Esophagus muscularis mucosa (tissue), 4 donors: ENCODE data around the gene CACNA1G. TPM values are rescaled to one million over a fixed set of nuclear protein-coding genes. Genes with fewer than 3 reads are reported as not detected.

Experiments
- DNase-seq: peaks from one replicate; pipeline ENCODE4 v3.0.0-alpha.2; 2017; ENCODE audit errors: extremely low spot score
- H3K27ac ChIP-seq, 4 donors: fragments of 200-600 bp; sonication (generic); replicated peaks in 1 of 4; 1 replicate in 3 of 4; 2 replicates in 1 of 4; pipeline ENCODE4 v1.5.1; 2016 to 2019; ENCODE audit warnings: mild to moderate bottlenecking in 1 of 4
- H3K27me3 ChIP-seq, 4 donors: fragments of 200-600 bp; sonication (generic); one replicate each; pipeline versions ENCODE4 v1.5.1 to v1.6.0; 2016 to 2019
- H3K36me3 ChIP-seq, 4 donors: fragments of 200-600 bp; sonication (generic); one replicate each; pipeline ENCODE4 v1.5.1; 2016 to 2019
- H3K4me1 ChIP-seq, 4 donors: fragments of 200-600 bp; sonication (generic); one replicate each; pipeline ENCODE4 v1.5.1; 2016 to 2019
- H3K4me3 ChIP-seq, 4 donors: fragments of 200-600 bp; sonication (generic); 1 replicate in 2 of 4; 2 replicates in 2 of 4; pipeline ENCODE4 v1.5.1; 2016 to 2019; ENCODE audit warnings: mild to moderate bottlenecking in 4 of 4, moderate library complexity in 1 of 4
- H3K9me3 ChIP-seq, 4 donors: fragments of 200-600 bp; sonication (generic); 1 replicate in 3 of 4; 2 replicates in 1 of 4; pipeline ENCODE4 v1.5.1; 2016 to 2019
- EP300 ChIP-seq: sonication (generic); formaldehyde crosslinking; IDR thresholded peaks from one replicate; pipeline ENCODE4 v1.6.1; 2017; ENCODE audit warnings: antibody characterized with exemption
- POLR2A ChIP-seq: fragments of 450-650 bp; IDR thresholded peaks from one replicate; pipeline ENCODE4 v1.6.1; 2017; ENCODE audit warnings: antibody characterized with exemption, moderate library complexity, mild to moderate bottlenecking, low read depth
- POLR2AphosphoS5 ChIP-seq, 2 donors: sonication (generic); formaldehyde crosslinking; IDR thresholded peaks; one replicate each; pipeline ENCODE4 v1.6.1; 2017; ENCODE audit warnings: antibody characterized with exemption in 2 of 2
- WGBS: methylation state at CpG from one replicate; pipeline ENCODE4 v1.1.5; 2018; 5-methylcytosine and 5-hydroxymethylcytosine counted together
- intact Hi-C: fragments of 100-400 bp; cut with DNase I; formaldehyde crosslinking; loops from one replicate; pipeline ENCODE4 v1.15.1; 2023
- total RNA-seq, 4 donors: library from RNA; depleted of rRNA; stranded (reverse); fragments of >200 nt; gene quantifications; one replicate each; pipeline versions ENCODE4 v1.1.0 to v1.2.1, GENCODE V29; 2016
- TF ChIP-seq, protein P1 (sequence below), 3 experiments: fragments of 200-600 bp in 2 of 3; fragments of 450-650 bp in 1 of 3; sonication (generic) in 2 of 3; IDR thresholded peaks; one replicate each; pipeline ENCODE4 v1.5.1; 2017 to 2019; ENCODE audit warnings: antibody characterized with exemption in 3 of 3, mild to moderate bottlenecking in 2 of 3, moderate library complexity in 1 of 3

The CACNA1G gene
- total RNA-seq, 4 donors from 2014 or later, result 0.39 to 0.63 (median 0.50) TPM; not detected in 1

DNA sequence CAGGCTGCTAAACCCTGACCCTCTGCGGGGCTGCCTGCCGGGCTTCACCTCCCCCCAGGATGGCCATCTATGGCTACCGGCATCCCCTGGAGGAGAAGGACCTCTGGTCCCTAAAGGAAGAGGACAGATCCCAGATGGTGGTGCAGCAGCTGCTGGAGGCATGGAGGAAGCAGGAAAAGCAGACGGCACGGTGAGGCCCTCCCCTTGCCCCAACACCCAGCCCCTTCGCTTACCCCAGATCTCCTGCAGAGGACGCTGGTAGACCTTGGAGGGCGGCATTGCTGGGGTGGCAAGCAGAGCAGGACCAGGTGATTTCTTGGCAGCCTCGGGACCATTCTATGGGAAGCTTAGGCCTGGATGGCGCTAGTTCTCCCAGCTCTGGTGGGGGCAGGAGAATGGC lies 98.7 kb downstream of the CACNA1G start:
- TF ChIP-seq EP300 (no peak), POLR2A (no peak), POLR2AphosphoS5 (IDR thresholded peaks at IDR 0.05) (no peak)
- TF ChIP-seq, protein P1, sequence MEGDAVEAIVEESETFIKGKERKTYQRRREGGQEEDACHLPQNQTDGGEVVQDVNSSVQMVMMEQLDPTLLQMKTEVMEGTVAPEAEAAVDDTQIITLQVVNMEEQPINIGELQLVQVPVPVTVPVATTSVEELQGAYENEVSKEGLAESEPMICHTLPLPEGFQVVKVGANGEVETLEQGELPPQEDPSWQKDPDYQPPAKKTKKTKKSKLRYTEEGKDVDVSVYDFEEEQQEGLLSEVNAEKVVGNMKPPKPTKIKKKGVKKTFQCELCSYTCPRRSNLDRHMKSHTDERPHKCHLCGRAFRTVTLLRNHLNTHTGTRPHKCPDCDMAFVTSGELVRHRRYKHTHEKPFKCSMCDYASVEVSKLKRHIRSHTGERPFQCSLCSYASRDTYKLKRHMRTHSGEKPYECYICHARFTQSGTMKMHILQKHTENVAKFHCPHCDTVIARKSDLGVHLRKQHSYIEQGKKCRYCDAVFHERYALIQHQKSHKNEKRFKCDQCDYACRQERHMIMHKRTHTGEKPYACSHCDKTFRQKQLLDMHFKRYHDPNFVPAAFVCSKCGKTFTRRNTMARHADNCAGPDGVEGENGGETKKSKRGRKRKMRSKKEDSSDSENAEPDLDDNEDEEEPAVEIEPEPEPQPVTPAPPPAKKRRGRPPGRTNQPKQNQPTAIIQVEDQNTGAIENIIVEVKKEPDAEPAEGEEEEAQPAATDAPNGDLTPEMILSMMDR (IDR thresholded peaks at IDR 0.05), result no peak
- DNase-seq, result no peak
- intact Hi-C loops, result no loop called here
- Histone ChIP-seq H3K4me1 (peaks cover 35 to 44% (median 40%) of the 10 kb centered on the region in 4 donors), H3K27me3 (no peaks in the 10 kb centered on the region), H3K36me3 (no peaks in the 10 kb centered on the region), H3K4me3 (no peak overlapping the region), H3K9me3 (no peaks in the 10 kb centered on the region), H3K27ac (no peak overlapping the region)
- 79% methylated on average over 9 of the region's 10 CpGs for WGBS

DNA sequence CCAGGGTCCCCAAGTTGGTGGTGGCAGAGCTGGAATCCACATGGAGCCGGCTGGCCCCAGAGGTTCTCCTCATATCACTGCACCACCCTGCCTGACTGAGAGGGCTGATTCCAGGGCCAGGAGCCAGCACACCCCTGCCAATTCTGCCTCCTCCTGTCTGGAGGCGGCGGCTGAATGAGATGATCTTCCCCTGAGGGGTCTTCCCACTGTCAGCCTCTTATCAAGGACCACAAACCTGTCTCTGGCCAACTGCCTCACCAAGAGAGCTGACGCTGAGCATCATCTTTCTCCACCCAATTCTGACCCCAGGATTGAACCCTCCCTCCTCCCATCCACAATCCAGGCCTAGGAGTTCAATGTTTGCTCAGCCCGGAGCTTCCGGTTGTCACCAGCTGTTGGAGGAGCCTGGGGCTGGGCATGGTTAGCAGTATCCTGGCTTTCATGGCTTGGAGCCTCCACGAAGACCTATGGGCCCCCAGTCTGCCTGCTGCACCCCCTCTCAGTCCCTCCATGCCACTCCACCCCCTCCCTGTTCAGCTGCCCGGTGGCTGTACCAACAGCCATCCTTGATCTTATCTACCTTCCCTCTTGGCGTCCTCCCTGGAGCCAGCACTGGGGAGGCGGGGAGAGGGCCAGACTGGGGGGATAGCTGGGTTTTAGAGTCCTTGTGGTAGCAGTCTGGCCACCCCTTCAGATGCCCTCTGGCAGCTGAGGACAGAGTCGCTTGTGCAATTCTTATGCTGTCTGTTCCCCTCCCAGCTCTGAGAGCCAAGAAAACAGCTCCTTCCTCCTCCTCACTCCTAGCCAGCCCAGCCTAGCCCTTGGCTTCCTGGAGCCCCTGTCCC lies 99.7 kb downstream of the CACNA1G start:
- Histone ChIP-seq H3K4me1 (peaks cover 35 to 44% (median 40%) of the 10 kb centered on the region in 4 donors), H3K27me3 (no peaks in the 10 kb centered on the region), H3K36me3 (no peaks in the 10 kb centered on the region), H3K27ac (peak overlapping the region; percentile 36 to 51 (median 42)), H3K4me3 (no peak overlapping the region), H3K9me3 (no peaks in the 10 kb centered on the region)
- intact Hi-C loops, result no loop called here
- DNase-seq, result no peak
- TF ChIP-seq, protein P1 (IDR thresholded peaks at IDR 0.05), result no peak
- no peak for TF ChIP-seq EP300
- TF ChIP-seq POLR2AphosphoS5 (IDR thresholded peaks at IDR 0.05), result no peak
- TF ChIP-seq POLR2A, result no peak
- 53% methylated on average over 10 of the region's 11 CpGs for WGBS

DNA sequence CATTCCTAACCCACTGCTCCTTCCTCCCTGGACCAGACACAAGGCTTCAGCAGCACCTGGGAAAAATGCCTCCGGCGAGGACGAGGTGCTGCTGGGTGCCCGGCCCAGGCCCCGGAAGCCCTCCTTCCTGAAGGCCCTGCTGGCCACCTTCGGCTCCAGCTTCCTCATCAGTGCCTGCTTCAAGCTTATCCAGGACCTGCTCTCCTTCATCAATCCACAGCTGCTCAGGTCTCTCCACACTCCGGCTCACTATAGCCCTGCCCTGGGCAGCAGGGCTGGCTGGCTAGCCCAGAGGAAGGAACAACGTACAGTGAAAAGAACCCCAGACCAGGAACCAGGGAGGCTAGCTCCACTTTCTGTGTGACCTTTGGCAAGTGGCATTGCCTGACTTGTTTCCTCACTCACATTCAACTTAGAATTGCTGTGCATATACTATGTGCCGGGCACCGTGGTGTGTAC lies 100.4 kb downstream of the CACNA1G start:
- Histone ChIP-seq H3K4me1 (peaks cover 35 to 44% (median 40%) of the 10 kb centered on the region in 4 donors), H3K27me3 (no peaks in the 10 kb centered on the region), H3K36me3 (no peaks in the 10 kb centered on the region), H3K27ac (peak overlapping the region; percentile 36 to 51 (median 42)), H3K9me3 (no peaks in the 10 kb centered on the region), H3K4me3 (no peak overlapping the region)
- WGBS, result 80% methylated on average over 10 of the region's 10 CpGs
- intact Hi-C loops, result no loop called here
- no peak for TF ChIP-seq POLR2AphosphoS5 (IDR thresholded peaks at IDR 0.05)
- TF ChIP-seq POLR2A, result no peak
- TF ChIP-seq, protein P1 (IDR thresholded peaks at IDR 0.05), result no peak
- TF ChIP-seq EP300, result no peak
- DNase-seq, result no peak

DNA sequence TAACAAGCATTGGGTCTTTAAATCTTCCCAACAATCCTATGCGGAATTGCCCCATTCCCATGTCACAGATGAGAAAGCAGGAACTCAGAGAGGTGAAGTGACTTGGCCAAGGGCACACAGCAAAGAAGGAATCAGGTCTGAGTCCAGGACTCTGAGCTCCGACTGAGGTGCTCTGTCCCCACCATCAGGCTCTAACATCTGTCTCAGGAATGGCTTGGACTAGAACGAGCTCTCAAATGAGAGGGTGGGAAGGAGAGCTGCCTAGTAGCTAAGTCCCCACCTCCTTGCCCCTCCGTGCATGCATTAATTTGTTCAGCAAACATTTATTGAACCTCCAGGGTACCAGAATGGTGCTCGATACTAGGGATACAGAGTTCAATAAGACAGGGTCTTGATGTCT lies 100.8 kb downstream of the CACNA1G start:
- H3K4me3 ChIP-seq, result no peak overlapping the region
- H3K9me3 ChIP-seq, result no peaks in the 10 kb centered on the region
- 84% methylated on average over 5 of the region's 5 CpGs for WGBS
- DNase-seq, result no peak
- H3K4me1 ChIP-seq, result peaks cover 35 to 44% (median 40%) of the 10 kb centered on the region in 4 donors
- intact Hi-C loops, result no loop called here
- TF ChIP-seq POLR2AphosphoS5 (IDR thresholded peaks at IDR 0.05) (no peak), POLR2A (no peak), EP300 (no peak)
- TF ChIP-seq, protein P1 (IDR thresholded peaks at IDR 0.05), result no peak
- H3K27ac ChIP-seq, result peak overlapping the region; percentile 36 to 51 (median 40)
- no peaks in the 10 kb centered on the region for H3K27me3 ChIP-seq
- no peaks in the 10 kb centered on the region for H3K36me3 ChIP-seq
